GM23248 (cell line): ENCODE results near the gene CEP152. TPM values are rescaled to one million over a fixed set of nuclear protein-coding genes. Genes with fewer than 3 reads are reported as not detected.

Source experiments
- DNase-seq: peaks from one replicate; pipeline ENCODE4 v3.0.0-alpha.2; 2015
- H2AFZ ChIP-seq: fragments of 200-600 bp; sonication (generic); 2 replicates; pipeline ENCODE4 v1.6.1; 2016; ENCODE audit warnings: antibody characterized with exemption
- H3F3A ChIP-seq: fragments of 200-600 bp; sonication (generic); 2 replicates; pipeline ENCODE4 v1.6.1; 2016; ENCODE audit warnings: mild to moderate bottlenecking, antibody characterized with exemption, mixed run types; ENCODE audit not compliant: insufficient read depth
- H3K27ac ChIP-seq: fragments of 200-600 bp; sonication (generic); 2 replicates; pipeline ENCODE4 v1.5.1; 2016; ENCODE audit warnings: mild to moderate bottlenecking
- H3K27me3 ChIP-seq: fragments of 200-600 bp; sonication (generic); replicated peaks from 2 replicates; pipeline ENCODE4 v1.6.1; 2016; ENCODE audit warnings: mild to moderate bottlenecking; ENCODE audit not compliant: insufficient read depth
- H3K36me3 ChIP-seq: fragments of 200-600 bp; sonication (generic); 2 replicates; pipeline ENCODE4 v1.6.1; 2016; ENCODE audit warnings: low read depth, mild to moderate bottlenecking
- H3K4me1 ChIP-seq: fragments of 200-600 bp; sonication (generic); 2 replicates; pipeline ENCODE4 v1.6.1; 2016; ENCODE audit warnings: mild to moderate bottlenecking; ENCODE audit not compliant: insufficient read depth
- H3K4me2 ChIP-seq: fragments of 200-600 bp; sonication (generic); one replicate; pipeline ENCODE4 v1.6.1; 2016; ENCODE audit warnings: mild to moderate bottlenecking; ENCODE audit not compliant: unreplicated experiment
- H3K4me3 ChIP-seq: fragments of 200-600 bp; sonication (generic); 2 replicates; pipeline ENCODE4 v1.5.1; 2016; ENCODE audit warnings: mild to moderate bottlenecking
- H3K79me2 ChIP-seq: fragments of 200-600 bp; sonication (generic); 2 replicates; pipeline ENCODE4 v1.6.1; 2016; ENCODE audit warnings: mild to moderate bottlenecking; ENCODE audit not compliant: insufficient read depth
- H3K9ac ChIP-seq: fragments of 200-600 bp; sonication (generic); 2 replicates; pipeline ENCODE4 v1.6.1; 2016; ENCODE audit warnings: mild to moderate bottlenecking
- H3K9me2 ChIP-seq: fragments of 200-600 bp; sonication (generic); 2 replicates; pipeline ENCODE4 v1.6.1; 2016; ENCODE audit warnings: mixed run types, mild to moderate bottlenecking, moderate library complexity; ENCODE audit not compliant: insufficient read depth
- H3K9me3 ChIP-seq: fragments of 200-600 bp; sonication (generic); one replicate; pipeline ENCODE4 v1.6.1; 2017; ENCODE audit warnings: low read depth
- H4K20me1 ChIP-seq: fragments of 200-600 bp; sonication (generic); 2 replicates; pipeline ENCODE4 v1.6.0; 2016; ENCODE audit not compliant: insufficient read depth
- EZH2 ChIP-seq: fragments of 200-600 bp; sonication (generic); IDR thresholded peaks from 2 replicates; pipeline ENCODE4 v1.6.1; 2018; ENCODE audit warnings: antibody characterized with exemption, mild to moderate bottlenecking; ENCODE audit not compliant: insufficient read depth, poor library complexity, severe bottlenecking
- EZH2phosphoT487 ChIP-seq: fragments of 200-600 bp; sonication (generic); IDR thresholded peaks from 2 replicates; pipeline ENCODE4 v1.6.1; 2018; ENCODE audit warnings: antibody characterized with exemption, moderate library complexity, mild to moderate bottlenecking, low read depth; ENCODE audit not compliant: insufficient read depth
- WGBS, 2 experiments: methylation state at CpG; one replicate each; pipeline ENCODE4 v1.1.6; 2015 to 2017; ENCODE audit warnings: low lambda C conversion rate in 2 of 2, low coverage in 1 of 2; ENCODE audit errors: missing lambda C conversion rate in 2 of 2; 5-methylcytosine and 5-hydroxymethylcytosine counted together
- in situ Hi-C: fragments of 300-500 bp; cut with MboI; formaldehyde crosslinking; loops from 2 replicates; pipeline ENCODE4 v1.15.0; 2020
- polyA plus RNA-seq: library from polyadenylated mRNA; unstranded; fragments of >200 nt; fragmentation: Nextera tagmentation; extraction: Ambion mirVana; gene quantifications from 2 replicates; pipeline ENCODE4 v1.2.1, GENCODE V29; 2016
- total RNA-seq: library from RNA; depleted of rRNA; stranded (reverse); fragments of >200 nt; shearing (Covaris generic); gene quantifications from 2 replicates; pipeline ENCODE4 v1.2.3, GENCODE V29; 2014

The CEP152 gene
- total and polyA plus RNA-seq, 2 experiments from 2014 or later, result 1.8 to 3.6 TPM

GRCh38 chr15:48828906-48829305, 18.0 kb upstream of the CEP152 start:
- H3K27me3 ChIP-seq, result no peaks in the 10 kb centered on the region
- no peaks in the 10 kb centered on the region for H3K9me2 ChIP-seq

DNA sequence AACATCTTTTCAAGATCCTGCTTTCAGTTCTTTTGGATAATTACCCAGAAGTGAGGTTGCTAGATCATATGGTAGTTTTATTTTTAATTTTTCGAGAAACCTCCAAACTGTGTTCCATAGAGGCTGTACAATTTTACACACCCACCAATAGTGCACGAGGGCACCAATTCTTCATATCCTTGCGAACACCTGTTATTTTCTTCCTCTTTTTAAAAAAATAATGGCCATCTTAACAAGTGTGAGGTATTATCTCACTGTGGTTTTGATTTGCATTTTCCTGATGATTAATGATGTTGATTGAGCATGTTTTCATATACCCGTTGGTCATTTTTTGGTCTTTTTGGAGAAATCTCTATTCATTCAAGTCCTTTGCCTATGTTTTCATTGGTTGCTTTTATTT, 17.6 kb upstream of the CEP152 start:
- Histone ChIP-seq H4K20me1 (no peaks in the 10 kb centered on the region), H3K4me1 (peaks cover 5% of the 10 kb centered on the region), H3F3A (no peaks in the 10 kb centered on the region), H3K9me2 (no peaks in the 10 kb centered on the region), H3K27ac (no peak overlapping the region), H3K79me2 (no peaks in the 10 kb centered on the region), H3K4me2 (no peak overlapping the region), H3K36me3 (no peaks in the 10 kb centered on the region), H3K9ac (no peak overlapping the region), H3K4me3 (no peak overlapping the region), H2AFZ (no peak overlapping the region), H3K27me3 (no peaks in the 10 kb centered on the region), H3K9me3 (no peaks in the 10 kb centered on the region)
- WGBS, 2 experiments, result 91 to 95% methylated on average over 4 of the region's 4 CpGs
- in situ Hi-C loops, result no loop called here
- DNase-seq, result no peak
- TF ChIP-seq EZH2, result no peak
- TF ChIP-seq EZH2phosphoT487, result no peak

More at GRCh38 chr15:48828906-48829305, 18.0 kb upstream of the CEP152 start:
- TF ChIP-seq EZH2phosphoT487 (no peak), EZH2 (no peak)
- no peaks in the 10 kb centered on the region for H3K79me2 ChIP-seq
- H3K9me3 ChIP-seq, result no peaks in the 10 kb centered on the region
- no peaks in the 10 kb centered on the region for H4K20me1 ChIP-seq
- no peaks in the 10 kb centered on the region for H3F3A ChIP-seq
- peaks cover 1% of the 10 kb centered on the region for H3K4me1 ChIP-seq
- no peak overlapping the region for H2AFZ ChIP-seq
- no peak overlapping the region for H3K4me2 ChIP-seq
- no peak overlapping the region for H3K4me3 ChIP-seq
- no peaks in the 10 kb centered on the region for H3K36me3 ChIP-seq
- no peak overlapping the region for H3K27ac ChIP-seq
- in situ Hi-C loops, result no loop called here
- DNase-seq, result no peak
- no peak overlapping the region for H3K9ac ChIP-seq

DNA sequence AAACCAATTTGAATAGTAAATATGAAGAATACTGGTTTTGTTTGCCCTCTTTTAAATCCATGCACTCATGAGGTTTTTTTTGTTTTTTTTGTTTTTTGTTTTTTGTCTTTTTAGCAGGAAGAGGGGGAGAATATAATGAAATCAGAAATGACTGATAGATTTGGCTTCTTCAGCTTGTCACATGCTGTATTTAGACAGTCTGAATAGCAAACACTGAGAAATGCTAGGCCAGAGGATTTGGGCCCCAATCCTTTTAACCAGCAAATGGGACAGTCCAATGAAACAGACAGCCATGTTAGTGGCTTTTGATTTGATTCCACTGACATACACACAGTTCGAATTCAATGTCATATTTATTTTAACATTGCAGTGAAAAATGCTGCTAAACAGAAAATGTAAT, 14.2 kb upstream of the CEP152 start:
- H3K4me3 ChIP-seq, result no peak overlapping the region
- DNase-seq, result no peak
- H3K27ac ChIP-seq, result no peak overlapping the region
- TF ChIP-seq EZH2phosphoT487 (no peak), EZH2 (no peak)
- H4K20me1 ChIP-seq, result no peaks in the 10 kb centered on the region
- no peaks in the 10 kb centered on the region for H3K79me2 ChIP-seq
- no peak overlapping the region for H2AFZ ChIP-seq
- no peaks in the 10 kb centered on the region for H3K9me2 ChIP-seq
- no peak overlapping the region for H3K9ac ChIP-seq
- H3K27me3 ChIP-seq, result no peaks in the 10 kb centered on the region
- H3F3A ChIP-seq, result no peaks in the 10 kb centered on the region
- H3K36me3 ChIP-seq, result no peaks in the 10 kb centered on the region
- in situ Hi-C loops, result no loop called here
- no peaks in the 10 kb centered on the region for H3K9me3 ChIP-seq
- H3K4me1 ChIP-seq, result peaks cover 7% of the 10 kb centered on the region
- no peak overlapping the region for H3K4me2 ChIP-seq
- 88 to 92% methylated on average over 1 of the region's 1 CpG for WGBS, 2 experiments

DNA sequence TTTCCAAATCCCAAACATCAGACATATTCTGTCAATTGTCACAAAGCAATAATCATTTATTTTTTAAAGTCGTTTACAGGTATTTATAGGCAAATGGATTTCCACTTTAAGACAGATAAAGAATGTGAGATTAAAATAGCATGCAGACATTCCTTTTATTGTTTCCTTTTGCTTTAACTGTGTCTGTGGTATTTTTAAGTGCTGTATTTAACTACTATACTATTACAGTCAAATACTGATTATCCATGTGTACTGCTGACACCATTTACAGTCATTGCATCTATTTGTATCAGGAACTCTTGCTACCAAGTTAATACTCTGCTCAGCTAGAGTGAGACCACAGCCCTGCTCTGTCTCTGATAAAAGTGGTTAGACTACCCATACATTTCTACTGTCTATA, 12.8 kb upstream of the CEP152 start:
- in situ Hi-C loops, result no loop called here

DNA sequence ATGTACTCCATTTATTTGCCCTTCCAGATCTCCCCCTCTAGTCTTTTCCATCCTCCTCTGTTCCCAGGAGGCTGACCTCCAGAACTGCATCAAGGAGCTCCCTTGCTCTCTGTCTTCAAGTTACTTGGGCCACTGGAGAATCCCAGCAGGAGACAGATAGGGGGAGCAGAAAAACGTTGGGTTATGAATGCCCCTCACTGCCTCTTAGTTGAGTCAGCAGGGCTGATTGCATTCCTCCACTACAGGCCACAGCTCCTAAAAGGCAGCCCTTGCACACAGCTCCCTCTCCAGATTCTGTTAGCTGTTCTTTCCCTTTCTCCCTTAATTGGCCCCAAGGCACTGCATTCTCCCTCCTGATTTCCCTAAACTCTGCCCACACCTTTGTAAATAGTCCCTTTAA, 12.4 kb upstream of the CEP152 start:
- in situ Hi-C loops, result no loop called here
- Histone ChIP-seq H3K9me3 (no peaks in the 10 kb centered on the region), H3F3A (no peaks in the 10 kb centered on the region), H3K27ac (no peak overlapping the region), H3K79me2 (no peaks in the 10 kb centered on the region), H3K27me3 (no peaks in the 10 kb centered on the region), H3K9ac (no peak overlapping the region), H3K4me3 (no peak overlapping the region), H4K20me1 (no peaks in the 10 kb centered on the region), H3K36me3 (no peaks in the 10 kb centered on the region), H3K4me2 (peak overlapping the region; percentile 4), H3K4me1 (peaks cover 7% of the 10 kb centered on the region), H2AFZ (peak overlapping the region; percentile 48), H3K9me2 (no peaks in the 10 kb centered on the region)
- TF ChIP-seq EZH2, result no peak
- no peak for TF ChIP-seq EZH2phosphoT487
- DNase-seq, result peak; percentile 42
- WGBS, 2 experiments, result 0% methylated on average over 1 of the region's 1 CpG

More for the DNA sequence above, 12.8 kb upstream of the CEP152 start:
- H2AFZ ChIP-seq, result peak overlapping the region; percentile 48
- no peaks in the 10 kb centered on the region for H3F3A ChIP-seq
- H3K79me2 ChIP-seq, result no peaks in the 10 kb centered on the region
- TF ChIP-seq EZH2, result no peak
- TF ChIP-seq EZH2phosphoT487, result no peak
- H3K4me2 ChIP-seq, result peak overlapping the region; percentile 4
- peaks cover 7% of the 10 kb centered on the region for H3K4me1 ChIP-seq
- H3K27me3 ChIP-seq, result no peaks in the 10 kb centered on the region
- 48 to 64% methylated on average over 1 of the region's 1 CpG for WGBS, 2 experiments
- no peaks in the 10 kb centered on the region for H3K9me3 ChIP-seq
- H3K9ac ChIP-seq, result no peak overlapping the region
- DNase-seq, result no peak
- no peaks in the 10 kb centered on the region for H4K20me1 ChIP-seq
- no peak overlapping the region for H3K4me3 ChIP-seq
- H3K27ac ChIP-seq, result no peak overlapping the region
- H3K9me2 ChIP-seq, result no peaks in the 10 kb centered on the region
- no peaks in the 10 kb centered on the region for H3K36me3 ChIP-seq
